ENCODE results near the gene PRDM2.

PRDM2 gene

DNA sequence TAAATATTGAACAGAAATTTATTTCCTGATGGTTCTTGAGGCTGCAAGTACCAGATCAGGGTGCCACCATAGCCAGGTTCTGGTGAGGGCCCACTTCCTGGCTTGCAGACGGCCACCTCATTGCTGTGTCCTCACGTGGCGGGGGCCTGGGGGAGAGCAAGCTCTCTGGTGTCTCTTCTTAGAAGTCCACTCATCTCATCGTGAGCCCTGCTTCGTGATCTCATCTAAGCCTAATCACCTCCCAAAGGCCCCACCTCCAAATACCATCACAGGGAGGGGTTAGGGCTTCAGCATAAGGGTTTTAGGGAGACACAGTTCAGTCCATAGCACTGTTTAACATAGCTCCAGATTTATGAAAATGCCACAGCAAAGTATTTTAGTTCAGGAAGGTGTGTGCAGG is 119.7 kb downstream of the PRDM2 start:
- Histone ChIP-seq H3F3A (ENCODE audit: insufficient read depth) (no peaks in the 10 kb centered on the region), H3K9me3 (ENCODE audit: insufficient read depth, low read length) (no peaks in the 10 kb centered on the region), H3K27ac (ENCODE audit: low read depth, low read length) (no peak overlapping the region), H3K9me2 (replicated peaks; ENCODE audit: insufficient read depth, low read length) (no peaks in the 10 kb centered on the region), H3K36me3 (ENCODE audit: low read length) (no peaks in the 10 kb centered on the region), H3K4me3 (ENCODE audit: insufficient read depth, low read length, poor library complexity, severe bottlenecking) (no peak overlapping the region), H3K79me2 (ENCODE audit: insufficient read depth, low read length) (no peaks in the 10 kb centered on the region), H3K4me2 (ENCODE audit: low read depth, low read length, poor library complexity, severe bottlenecking) (no peak overlapping the region), H3K27me3 (ENCODE audit: low read length) (no peaks in the 10 kb centered on the region), H3K9ac (ENCODE audit: low read length) (no peak overlapping the region), H2AFZ (ENCODE audit: low read depth, low read length, severe bottlenecking) (no peak overlapping the region), H4K20me1 (ENCODE audit: low read depth, low read length) (no peaks in the 10 kb centered on the region)
- no peak for TF ChIP-seq EZH2phosphoT487 (conservative IDR thresholded peaks at IDR 0.05; ENCODE audit: low read length)
- TF ChIP-seq CTCF (IDR thresholded peaks at IDR 0.05; ENCODE audit: insufficient read depth, low read length, poor library complexity, severe bottlenecking): no peak

DNA sequence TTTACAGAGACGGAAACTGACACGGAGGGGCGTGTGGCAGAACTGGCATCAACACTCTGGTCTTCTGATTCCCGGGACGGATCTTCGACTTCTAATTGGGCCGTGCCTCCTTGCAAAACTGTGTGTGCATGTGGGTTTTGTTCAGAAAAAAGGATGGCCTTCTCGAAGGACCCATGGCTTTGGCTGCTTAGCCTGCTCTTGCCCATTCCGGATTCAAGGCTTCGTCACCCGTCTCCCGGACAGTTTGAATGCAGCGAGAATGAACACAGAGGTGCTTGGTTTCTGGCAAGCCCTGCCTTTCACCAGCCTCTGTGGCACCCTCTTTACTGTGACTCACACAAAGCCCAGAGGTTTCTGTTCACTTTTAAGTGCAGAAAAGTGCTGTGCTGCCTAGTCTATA is 120.1 kb downstream of the PRDM2 start:
- H3K36me3 ChIP-seq (ENCODE audit: low read length): no peaks in the 10 kb centered on the region
- no peak overlapping the region for H3K4me2 ChIP-seq (ENCODE audit: low read depth, low read length, poor library complexity, severe bottlenecking)
- H3K9me2 ChIP-seq (replicated peaks; ENCODE audit: insufficient read depth, low read length): no peaks in the 10 kb centered on the region
- no peak overlapping the region for H3K27ac ChIP-seq (ENCODE audit: low read depth, low read length)
- H3K9ac ChIP-seq (ENCODE audit: low read length): no peak overlapping the region
- H3K9me3 ChIP-seq (ENCODE audit: insufficient read depth, low read length): no peaks in the 10 kb centered on the region
- H3F3A ChIP-seq (ENCODE audit: insufficient read depth): no peaks in the 10 kb centered on the region
- H3K27me3 ChIP-seq (ENCODE audit: low read length): no peaks in the 10 kb centered on the region
- no peak overlapping the region for H2AFZ ChIP-seq (ENCODE audit: low read depth, low read length, severe bottlenecking)
- H4K20me1 ChIP-seq (ENCODE audit: low read depth, low read length): no peaks in the 10 kb centered on the region
- H3K79me2 ChIP-seq (ENCODE audit: insufficient read depth, low read length): no peaks in the 10 kb centered on the region
- TF ChIP-seq CTCF (IDR thresholded peaks at IDR 0.05; ENCODE audit: insufficient read depth, low read length, poor library complexity, severe bottlenecking) (no peak), EZH2phosphoT487 (conservative IDR thresholded peaks at IDR 0.05; ENCODE audit: low read length) (no peak)
- H3K4me3 ChIP-seq (ENCODE audit: insufficient read depth, low read length, poor library complexity, severe bottlenecking): no peak overlapping the region

GRCh38 chr1:13820456-13820855 is 120.5 kb downstream of the PRDM2 start:
- H3K9ac ChIP-seq (ENCODE audit: low read length): no peak overlapping the region
- H3K27me3 ChIP-seq (ENCODE audit: low read length): no peaks in the 10 kb centered on the region
- no peak for TF ChIP-seq EZH2phosphoT487 (conservative IDR thresholded peaks at IDR 0.05; ENCODE audit: low read length)
- no peak overlapping the region for H3K27ac ChIP-seq (ENCODE audit: low read depth, low read length)
- H3K4me2 ChIP-seq (ENCODE audit: low read depth, low read length, poor library complexity, severe bottlenecking): no peak overlapping the region
- H3K79me2 ChIP-seq (ENCODE audit: insufficient read depth, low read length): no peaks in the 10 kb centered on the region
- H2AFZ ChIP-seq (ENCODE audit: low read depth, low read length, severe bottlenecking): no peak overlapping the region
- H3K9me2 ChIP-seq (replicated peaks; ENCODE audit: insufficient read depth, low read length): no peaks in the 10 kb centered on the region
- no peak overlapping the region for H3K4me3 ChIP-seq (ENCODE audit: insufficient read depth, low read length, poor library complexity, severe bottlenecking)
- no peaks in the 10 kb centered on the region for H3F3A ChIP-seq (ENCODE audit: insufficient read depth)
- H4K20me1 ChIP-seq (ENCODE audit: low read depth, low read length): no peaks in the 10 kb centered on the region
- no peaks in the 10 kb centered on the region for H3K36me3 ChIP-seq (ENCODE audit: low read length)
- H3K9me3 ChIP-seq (ENCODE audit: insufficient read depth, low read length): no peaks in the 10 kb centered on the region

DNA sequence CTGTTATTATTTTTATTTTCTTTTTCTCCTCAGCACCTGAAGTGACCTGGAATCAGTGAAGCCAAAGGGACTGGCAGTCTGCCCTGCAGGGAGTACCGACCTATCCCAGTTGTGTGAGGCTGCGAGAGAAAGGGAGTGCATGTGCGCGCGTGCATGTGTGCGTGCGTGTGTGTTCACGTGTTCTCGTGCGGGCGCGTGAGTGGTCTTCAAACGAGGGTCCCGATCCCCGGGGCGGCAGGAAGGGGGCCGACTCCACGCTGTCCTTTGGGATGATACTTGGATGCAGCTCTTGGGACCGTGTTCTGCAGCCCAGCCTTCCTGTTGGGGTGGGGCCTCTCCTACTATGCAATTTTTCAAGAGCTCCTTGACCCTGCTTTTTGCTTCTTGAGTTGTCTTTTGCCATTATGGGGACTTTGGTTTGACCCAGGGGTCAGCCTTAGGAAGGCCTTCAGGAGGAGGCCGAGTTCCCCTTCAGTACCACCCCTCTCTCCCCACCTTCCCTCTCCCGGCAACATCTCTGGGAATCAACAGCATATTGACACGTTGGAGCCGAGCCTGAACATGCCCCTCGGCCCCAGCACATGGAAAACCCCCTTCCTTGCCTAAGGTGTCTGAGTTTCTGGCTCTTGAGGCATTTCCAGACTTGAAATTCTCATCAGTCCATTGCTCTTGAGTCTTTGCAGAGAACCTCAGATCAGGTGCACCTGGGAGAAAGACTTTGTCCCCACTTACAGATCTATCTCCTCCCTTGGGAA is 123.3 kb downstream of the PRDM2 start:
- TF ChIP-seq CTCF (IDR thresholded peaks at IDR 0.05; ENCODE audit: insufficient read depth, low read length, poor library complexity, severe bottlenecking) (no peak), EZH2phosphoT487 (conservative IDR thresholded peaks at IDR 0.05; ENCODE audit: low read length) (no peak)
- H3F3A ChIP-seq (ENCODE audit: insufficient read depth): no peaks in the 10 kb centered on the region
- H3K27ac ChIP-seq (ENCODE audit: low read depth, low read length): no peak overlapping the region
- no peaks in the 10 kb centered on the region for H3K9me2 ChIP-seq (replicated peaks; ENCODE audit: insufficient read depth, low read length)
- H3K79me2 ChIP-seq (ENCODE audit: insufficient read depth, low read length): no peaks in the 10 kb centered on the region
- H3K36me3 ChIP-seq (ENCODE audit: low read length): no peaks in the 10 kb centered on the region
- no peaks in the 10 kb centered on the region for H3K27me3 ChIP-seq (ENCODE audit: low read length)
- no peaks in the 10 kb centered on the region for H4K20me1 ChIP-seq (ENCODE audit: low read depth, low read length)
- H2AFZ ChIP-seq (ENCODE audit: low read depth, low read length, severe bottlenecking): no peak overlapping the region
- no peak overlapping the region for H3K9ac ChIP-seq (ENCODE audit: low read length)
- no peaks in the 10 kb centered on the region for H3K9me3 ChIP-seq (ENCODE audit: insufficient read depth, low read length)
- no peak overlapping the region for H3K4me3 ChIP-seq (ENCODE audit: insufficient read depth, low read length, poor library complexity, severe bottlenecking)
- no peak overlapping the region for H3K4me2 ChIP-seq (ENCODE audit: low read depth, low read length, poor library complexity, severe bottlenecking)

Measured in SU-DHL-6 (cell line).